Pancreas (tissue), 10 donors: ENCODE measurements around the gene GRB14. TPM values are rescaled to one million over a fixed set of nuclear protein-coding genes. Genes with fewer than 3 reads are reported as not detected.

Experiments used
- ATAC-seq, 4 donors: fragments of 200-7000 bp; cut with Tn5 transposase; one replicate each; pipeline versions ENCODE4 v1.8.0 to v1.9.1; 2020; ENCODE audit warnings: mild to moderate bottlenecking in 4 of 4, moderate library complexity in 4 of 4
- DNase-seq, 6 donors: peaks; one replicate each; pipeline ENCODE4 v3.0.0-alpha.2; 2020
- FAIRE-seq: peaks from 2 replicates; lab custom pipeline; 2012; peaks lifted over from hg19 to GRCh38; lab: Jason Lieb, UNC
- H3K27ac ChIP-seq, 4 donors: fragments of 200-600 bp; sonication (generic); 1 replicate in 3 of 4; 2 replicates in 1 of 4; pipeline versions ENCODE4 v1.5.0 to v1.8.0; 2020
- H3K27me3 ChIP-seq, 4 donors: fragments of 200-600 bp; one replicate each; pipeline ENCODE4 v1.8.0; 2021
- H3K36me3 ChIP-seq, 3 donors: fragments of 200-600 bp; sonication (generic) in 1 of 3; one replicate each; pipeline versions ENCODE4 v1.5.0 to v1.8.0; 2020 to 2021
- H3K4me1 ChIP-seq, 3 donors: fragments of 200-600 bp; one replicate each; pipeline ENCODE4 v1.8.0; 2021
- H3K4me3 ChIP-seq, 4 donors: fragments of 200-600 bp; sonication (generic) in 2 of 4; one replicate each; pipeline versions ENCODE4 v1.5.0 to v1.8.0; 2020 to 2021
- H3K9me3 ChIP-seq, 4 donors: fragments of 200-600 bp; one replicate each; pipeline ENCODE4 v1.8.0; 2021
- CTCF ChIP-seq, 4 donors: fragments of 200-600 bp; sonication (generic) in 3 of 4; IDR thresholded peaks; one replicate each; pipeline versions ENCODE4 v1.5.0 to v1.8.0; 2021; ENCODE audit warnings: antibody characterized with exemption in 4 of 4
- WGBS, 2 donors: extraction: QIAGEN DNeasy Blood & Tissue Kit; methylation state at CpG; one replicate each; pipeline ENCODE4 v1.1.7; 2013; 5-methylcytosine and 5-hydroxymethylcytosine counted together
- intact Hi-C, 3 donors: fragments of 100-400 bp; cut with DNase I; formaldehyde crosslinking; loops; one replicate each; pipeline versions ENCODE4 v1.11.1 to v1.14.2; 2022
- polyA plus RNA-seq, 2 donors: library from polyadenylated mRNA; stranded (reverse); fragments of 200-250 nt; gene quantifications; one replicate each; pipeline ENCODE4 v1.2.3, GENCODE V29; 2013
- total RNA-seq, 6 donors: library from RNA; stranded (reverse); fragmentation: NEBNext Ultra II Directional in 4 of 6; extraction: Animal tissue kit (Norgen Biotek cat#: 25700) in 4 of 6; gene quantifications; one replicate each; pipeline versions ENCODE4 v1.2.1 to v1.2.4, GENCODE V29; 2021 to 2023
- donor health status: healthy with polysubstance abuse.
- donor health status: DM: no; HTN: no; CAD: no; lungs with moderate emphysema.
- donor health status: DM: no; HTN: no; CAD: no.
- donor health status: control.
- donor health status: control.
- donor health status: Bipolar disorder and iron deficiency.
- donor health status: DM: yes; HTN: yes; CAD: no.
- donor health status: DM: no; HTN: no; CAD: no.
- donor health status: DM: no; HTN: no; CAD: no.
- donor health status: DM: yes; HTN: yes; CAD: no.

GRB14 gene
- total and polyA plus RNA-seq, 8 donors: 7.8 to 74.9 (median 15.1) TPM

- Histone ChIP-seq H3K4me3 (no peak overlapping the region), H3K27ac (no peak overlapping the region), H3K36me3 (peaks cover 0 to 12% (median 0%) of the 10 kb centered on the region in 3 donors), H3K9me3 (no peaks in the 10 kb centered on the region), H3K4me1 (no peaks in the 10 kb centered on the region), H3K27me3 (no peaks in the 10 kb centered on the region)
- ATAC-seq (no peak), DNase-seq (no peak), FAIRE-seq (no peak)
- TF ChIP-seq CTCF (IDR thresholded peaks at IDR 0.05): no peak
- intact Hi-C loops: no loop called here
- 80 to 81% methylated on average over 4 of the region's 4 CpGs for WGBS, 2 donors
Measured at GRCh38 chr2:164509137-164509877, 112.0 kb downstream of the GRB14 start.

GRCh38 chr2:164504253-164504652, 117.0 kb downstream of the GRB14 start:
- H3K4me1 ChIP-seq: no peaks in the 10 kb centered on the region
- TF ChIP-seq CTCF (IDR thresholded peaks at IDR 0.05): no peak
- ATAC-seq (peak in 2 of 4 donors; percentile 28 to 49), FAIRE-seq (no peak), DNase-seq (no peak)
- H3K27ac ChIP-seq: no peak overlapping the region
- H3K4me3 ChIP-seq: no peak overlapping the region
- no peaks in the 10 kb centered on the region for H3K9me3 ChIP-seq
- 74 to 82% methylated on average over 4 of the region's 4 CpGs for WGBS, 2 donors
- peaks cover 0 to 12% (median 0%) of the 10 kb centered on the region in 3 donors for H3K36me3 ChIP-seq
- intact Hi-C loops: no loop called here
- no peaks in the 10 kb centered on the region for H3K27me3 ChIP-seq

GRCh38 chr2:164498836-164499235, 122.4 kb downstream of the GRB14 start:
- TF ChIP-seq CTCF (IDR thresholded peaks at IDR 0.05): no peak
- H3K9me3 ChIP-seq: no peaks in the 10 kb centered on the region
- no peak for DNase-seq
- no peak for ATAC-seq
- H3K27ac ChIP-seq: no peak overlapping the region
- no peaks in the 10 kb centered on the region for H3K4me1 ChIP-seq
- H3K27me3 ChIP-seq: no peaks in the 10 kb centered on the region
- no peak overlapping the region for H3K4me3 ChIP-seq
- WGBS, 2 donors: 54 to 58% methylated on average over 2 of the region's 2 CpGs
- H3K36me3 ChIP-seq: peaks cover 0 to 7% (median 0%) of the 10 kb centered on the region in 3 donors
- no peak for FAIRE-seq
- intact Hi-C loops: no loop called here

- WGBS, 2 donors: 92 to 99% methylated on average over 5 of the region's 5 CpGs
- no peak overlapping the region for H3K27ac ChIP-seq
- H3K36me3 ChIP-seq: peaks cover 0 to 18% (median 2%) of the 10 kb centered on the region in 3 donors
- ATAC-seq (no peak), DNase-seq (no peak), FAIRE-seq (no peak)
- no peaks in the 10 kb centered on the region for H3K27me3 ChIP-seq
- no peaks in the 10 kb centered on the region for H3K9me3 ChIP-seq
- TF ChIP-seq CTCF (IDR thresholded peaks at IDR 0.05): no peak
- H3K4me3 ChIP-seq: no peak overlapping the region
- intact Hi-C loops: no loop called here
- no peaks in the 10 kb centered on the region for H3K4me1 ChIP-seq
Measured at GRCh38 chr2:164496881-164497280, 124.4 kb downstream of the GRB14 start.

- no peak for FAIRE-seq
- no peaks in the 10 kb centered on the region for H3K27me3 ChIP-seq
Measured at GRCh38 chr2:164496421-164496820, 124.9 kb downstream of the GRB14 start.

More at GRCh38 chr2:164496421-164496820, 124.9 kb downstream of the GRB14 start:
- no peak overlapping the region for H3K4me3 ChIP-seq
- WGBS, 2 donors: 71 to 88% methylated on average over 3 of the region's 3 CpGs
- H3K36me3 ChIP-seq: peaks cover 0 to 23% (median 2%) of the 10 kb centered on the region in 3 donors
- ATAC-seq (no peak), DNase-seq (no peak)
- H3K9me3 ChIP-seq: no peaks in the 10 kb centered on the region
- TF ChIP-seq CTCF (IDR thresholded peaks at IDR 0.05): no peak
- no peaks in the 10 kb centered on the region for H3K4me1 ChIP-seq
- H3K27ac ChIP-seq: no peak overlapping the region
- intact Hi-C loops: no loop called here
